Cardiac fibroblast (primary cell): Measurements from ENCODE around the gene CLK2.
A peak's percentile ranks its signal among the peaks of the same experiment; 100 is the strongest.

Experiments used
- DNase-seq, 2 donors: peaks; one replicate each; pipeline versions ENCODE4 v3.0.0 to v3.0.0-alpha.2; 2010; ENCODE audit warnings: low read depth in 2 of 2
- H3K4me3 ChIP-seq, 2 donors: replicated peaks in 1 of 2; 1 replicate in 1 of 2; 2 replicates in 1 of 2; pipeline ENCODE4 v1.5.1; 2011; ENCODE audit warnings: low read depth in 2 of 2, low read length in 2 of 2, mild to moderate bottlenecking in 2 of 2, moderate library complexity in 1 of 2
- TF ChIP-seq, protein P1 (sequence below): IDR thresholded peaks from one replicate; pipeline ENCODE4 v1.5.1; 2011; ENCODE audit warnings: low read depth, mild to moderate bottlenecking, low read length, inconsistent platforms

CLK2 gene

GRCh38 chr1:155255243-155256007 lies 17.9 kb downstream of the CLK2 start, which contains the start of gene ENTREP3:
ENTREP3 (minus strand) TSS chr1:155255483; CDS start chr1:155254877, 606 bp downstream.
- TF ChIP-seq, protein P1, sequence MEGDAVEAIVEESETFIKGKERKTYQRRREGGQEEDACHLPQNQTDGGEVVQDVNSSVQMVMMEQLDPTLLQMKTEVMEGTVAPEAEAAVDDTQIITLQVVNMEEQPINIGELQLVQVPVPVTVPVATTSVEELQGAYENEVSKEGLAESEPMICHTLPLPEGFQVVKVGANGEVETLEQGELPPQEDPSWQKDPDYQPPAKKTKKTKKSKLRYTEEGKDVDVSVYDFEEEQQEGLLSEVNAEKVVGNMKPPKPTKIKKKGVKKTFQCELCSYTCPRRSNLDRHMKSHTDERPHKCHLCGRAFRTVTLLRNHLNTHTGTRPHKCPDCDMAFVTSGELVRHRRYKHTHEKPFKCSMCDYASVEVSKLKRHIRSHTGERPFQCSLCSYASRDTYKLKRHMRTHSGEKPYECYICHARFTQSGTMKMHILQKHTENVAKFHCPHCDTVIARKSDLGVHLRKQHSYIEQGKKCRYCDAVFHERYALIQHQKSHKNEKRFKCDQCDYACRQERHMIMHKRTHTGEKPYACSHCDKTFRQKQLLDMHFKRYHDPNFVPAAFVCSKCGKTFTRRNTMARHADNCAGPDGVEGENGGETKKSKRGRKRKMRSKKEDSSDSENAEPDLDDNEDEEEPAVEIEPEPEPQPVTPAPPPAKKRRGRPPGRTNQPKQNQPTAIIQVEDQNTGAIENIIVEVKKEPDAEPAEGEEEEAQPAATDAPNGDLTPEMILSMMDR: no peak
- DNase-seq: peak; percentile 77 to 87
- peak within 1 kb of the TSS; percentile 76 to 81 for H3K4me3 ChIP-seq

GRCh38 chr1:155254714-155255242 lies 18.5 kb downstream of the CLK2 start:
- TF ChIP-seq, protein P1: peak; percentile 0
- H3K4me3 ChIP-seq: peak overlapping the region; percentile 76 to 81
- DNase-seq: peak in 1 of 2 donors; percentile 19

GRCh38 chr1:155254228-155254713 lies 19.0 kb downstream of the CLK2 start:
- TF ChIP-seq, protein P1: no peak
- no peak for DNase-seq
- H3K4me3 ChIP-seq: peak overlapping the region; percentile 76 to 81

DNA sequence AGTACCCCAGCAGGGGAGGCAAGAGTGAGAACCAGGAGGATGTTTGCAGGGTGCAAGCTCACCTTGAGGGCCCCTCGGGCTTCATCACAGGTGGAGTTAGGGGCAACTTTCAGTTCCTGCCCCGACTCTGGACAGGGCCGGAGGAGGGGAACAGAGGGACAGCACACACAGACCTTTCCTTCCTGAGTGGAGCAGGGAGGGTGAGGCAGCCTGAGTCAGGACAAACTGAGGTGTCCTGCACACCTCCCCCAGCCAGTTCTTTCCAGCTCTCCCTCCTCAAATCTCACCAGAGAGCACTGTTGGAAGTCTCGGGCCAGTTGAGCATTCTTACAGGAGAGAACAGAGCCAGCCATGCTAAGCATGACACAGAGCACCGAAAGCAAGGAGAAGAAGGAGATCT lies 19.5 kb downstream of the CLK2 start:
- DNase-seq: no peak
- H3K4me3 ChIP-seq: peak overlapping the region; percentile 76 to 81
- TF ChIP-seq, protein P1: no peak

- H3K4me3 ChIP-seq: peak overlapping the region in 1 of 2 donors; percentile 81
- DNase-seq: no peak
Measured at GRCh38 chr1:155253208-155253607, 20.1 kb downstream of the CLK2 start.

DNA sequence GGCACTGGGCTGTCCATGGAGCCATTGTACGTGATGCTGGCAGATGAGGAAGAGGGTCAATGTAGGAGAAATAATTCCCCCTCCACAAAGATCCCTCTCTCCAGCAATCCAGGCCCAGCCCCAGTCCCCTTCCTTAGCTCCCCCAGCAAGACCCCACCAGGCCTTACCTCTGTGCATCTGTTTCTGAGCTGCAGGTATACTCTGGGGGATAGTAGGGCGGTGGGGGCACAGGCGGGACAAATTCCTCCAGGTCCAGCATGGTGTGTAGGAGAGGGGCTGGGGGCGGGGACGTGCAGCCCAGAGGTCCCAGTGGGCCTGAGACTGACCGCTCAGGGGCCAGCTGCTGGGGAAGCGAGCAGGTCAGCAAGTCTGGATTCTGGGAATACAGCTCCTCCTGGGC lies 21.7 kb downstream of the CLK2 start:
- no peak overlapping the region for H3K4me3 ChIP-seq
- TF ChIP-seq, protein P1: no peak
- no peak for DNase-seq

More at GRCh38 chr1:155253208-155253607, 20.1 kb downstream of the CLK2 start:
- TF ChIP-seq, protein P1: no peak
